ENCODE data around the gene SLC16A9.

SLC16A9 gene

DNA sequence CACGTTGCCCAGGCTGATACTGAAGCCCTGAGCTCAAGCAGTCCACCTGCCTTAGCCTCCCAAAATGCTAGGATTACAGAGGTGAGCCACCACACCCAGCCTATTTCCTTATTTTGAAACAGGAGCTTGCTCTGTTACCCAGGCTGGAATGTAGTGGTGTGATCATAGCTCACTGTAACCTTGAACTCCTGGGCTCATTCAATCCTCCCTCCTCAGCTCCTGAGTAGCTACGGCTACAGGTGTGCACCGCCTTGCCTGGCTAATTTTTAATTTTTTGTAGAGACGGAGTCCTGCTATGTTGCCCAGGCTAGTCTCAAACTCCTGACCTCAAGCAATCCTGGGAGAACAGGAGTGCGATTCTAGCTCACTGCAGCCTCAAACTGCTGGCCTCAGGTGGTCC lies 31.9 kb upstream of the SLC16A9 start:
- H3K9me3 ChIP-seq (ENCODE audit: insufficient read depth, low read length): no peaks in the 10 kb centered on the region
- H3F3A ChIP-seq (ENCODE audit: insufficient read depth): no peaks in the 10 kb centered on the region
- no peak overlapping the region for H3K4me2 ChIP-seq (ENCODE audit: low read depth, low read length, poor library complexity, severe bottlenecking)
- H3K36me3 ChIP-seq (ENCODE audit: low read length): no peaks in the 10 kb centered on the region
- H3K9me2 ChIP-seq (replicated peaks; ENCODE audit: insufficient read depth, low read length): no peaks in the 10 kb centered on the region
- no peak overlapping the region for H3K27ac ChIP-seq (ENCODE audit: low read depth, low read length)
- TF ChIP-seq EZH2phosphoT487 (conservative IDR thresholded peaks at IDR 0.05; ENCODE audit: low read length): no peak
- TF ChIP-seq, protein P1, sequence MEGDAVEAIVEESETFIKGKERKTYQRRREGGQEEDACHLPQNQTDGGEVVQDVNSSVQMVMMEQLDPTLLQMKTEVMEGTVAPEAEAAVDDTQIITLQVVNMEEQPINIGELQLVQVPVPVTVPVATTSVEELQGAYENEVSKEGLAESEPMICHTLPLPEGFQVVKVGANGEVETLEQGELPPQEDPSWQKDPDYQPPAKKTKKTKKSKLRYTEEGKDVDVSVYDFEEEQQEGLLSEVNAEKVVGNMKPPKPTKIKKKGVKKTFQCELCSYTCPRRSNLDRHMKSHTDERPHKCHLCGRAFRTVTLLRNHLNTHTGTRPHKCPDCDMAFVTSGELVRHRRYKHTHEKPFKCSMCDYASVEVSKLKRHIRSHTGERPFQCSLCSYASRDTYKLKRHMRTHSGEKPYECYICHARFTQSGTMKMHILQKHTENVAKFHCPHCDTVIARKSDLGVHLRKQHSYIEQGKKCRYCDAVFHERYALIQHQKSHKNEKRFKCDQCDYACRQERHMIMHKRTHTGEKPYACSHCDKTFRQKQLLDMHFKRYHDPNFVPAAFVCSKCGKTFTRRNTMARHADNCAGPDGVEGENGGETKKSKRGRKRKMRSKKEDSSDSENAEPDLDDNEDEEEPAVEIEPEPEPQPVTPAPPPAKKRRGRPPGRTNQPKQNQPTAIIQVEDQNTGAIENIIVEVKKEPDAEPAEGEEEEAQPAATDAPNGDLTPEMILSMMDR (IDR thresholded peaks at IDR 0.05; ENCODE audit: insufficient read depth, low read length, poor library complexity, severe bottlenecking): no peak
- no peaks in the 10 kb centered on the region for H3K27me3 ChIP-seq (ENCODE audit: low read length)
- no peaks in the 10 kb centered on the region for H4K20me1 ChIP-seq (ENCODE audit: low read depth, low read length)
- H3K9ac ChIP-seq (ENCODE audit: low read length): no peak overlapping the region
- H3K4me3 ChIP-seq (ENCODE audit: insufficient read depth, low read length, poor library complexity, severe bottlenecking): no peak overlapping the region
- H2AFZ ChIP-seq (ENCODE audit: low read depth, low read length, severe bottlenecking): no peak overlapping the region
- no peaks in the 10 kb centered on the region for H3K79me2 ChIP-seq (ENCODE audit: insufficient read depth, low read length)

DNA sequence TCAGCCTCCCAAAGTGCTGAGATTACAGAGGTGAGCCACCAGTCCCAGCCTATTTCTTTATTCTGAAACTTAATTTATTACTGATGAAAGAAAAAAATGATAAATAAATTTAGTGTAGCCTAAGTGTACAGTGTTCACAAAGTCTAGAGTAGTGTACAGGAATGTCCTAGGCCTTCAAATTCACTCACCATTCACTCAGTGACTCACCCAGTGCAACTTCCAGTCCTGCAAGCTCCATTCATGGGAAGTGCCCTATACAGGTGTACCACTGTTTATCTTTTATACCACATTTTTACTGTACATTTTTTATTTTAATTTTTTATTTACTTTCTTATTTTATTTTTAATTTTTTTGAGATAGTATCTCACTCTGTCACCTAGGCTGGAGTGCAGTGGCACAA lies 31.4 kb upstream of the SLC16A9 start:
- Histone ChIP-seq H3K9me3 (ENCODE audit: insufficient read depth, low read length) (no peaks in the 10 kb centered on the region), H3K27me3 (ENCODE audit: low read length) (no peaks in the 10 kb centered on the region), H4K20me1 (ENCODE audit: low read depth, low read length) (no peaks in the 10 kb centered on the region), H3K9me2 (replicated peaks; ENCODE audit: insufficient read depth, low read length) (no peaks in the 10 kb centered on the region), H2AFZ (ENCODE audit: low read depth, low read length, severe bottlenecking) (no peak overlapping the region), H3K4me2 (ENCODE audit: low read depth, low read length, poor library complexity, severe bottlenecking) (no peak overlapping the region), H3K27ac (ENCODE audit: low read depth, low read length) (no peak overlapping the region), H3K79me2 (ENCODE audit: insufficient read depth, low read length) (no peaks in the 10 kb centered on the region), H3F3A (ENCODE audit: insufficient read depth) (no peaks in the 10 kb centered on the region), H3K9ac (ENCODE audit: low read length) (no peak overlapping the region), H3K36me3 (ENCODE audit: low read length) (no peaks in the 10 kb centered on the region), H3K4me3 (ENCODE audit: insufficient read depth, low read length, poor library complexity, severe bottlenecking) (no peak overlapping the region)
- TF ChIP-seq, protein P1 (IDR thresholded peaks at IDR 0.05; ENCODE audit: insufficient read depth, low read length, poor library complexity, severe bottlenecking): no peak
- TF ChIP-seq EZH2phosphoT487 (conservative IDR thresholded peaks at IDR 0.05; ENCODE audit: low read length): no peak

DNA sequence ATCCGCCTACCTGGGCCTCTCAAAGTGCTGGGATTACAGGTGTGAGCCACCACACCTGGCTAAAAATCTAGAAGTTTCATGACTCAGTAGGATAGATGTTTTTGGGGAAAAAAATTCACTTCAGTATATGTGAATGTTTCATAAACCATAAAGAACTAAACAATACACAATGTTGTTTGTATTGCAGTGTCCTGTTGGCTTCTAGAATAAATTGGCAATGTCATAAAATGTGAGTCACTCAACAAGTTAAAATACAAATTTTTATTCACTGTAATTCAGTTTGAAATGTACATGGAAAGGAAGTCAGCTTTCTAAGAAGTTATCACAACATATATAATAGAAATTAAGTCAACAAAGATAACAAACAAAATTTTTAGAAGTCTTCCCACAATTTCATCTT lies 27.1 kb upstream of the SLC16A9 start:
- Histone ChIP-seq H3K4me2 (ENCODE audit: low read depth, low read length, poor library complexity, severe bottlenecking) (no peak overlapping the region), H3K9me3 (ENCODE audit: insufficient read depth, low read length) (no peaks in the 10 kb centered on the region), H3K4me3 (ENCODE audit: insufficient read depth, low read length, poor library complexity, severe bottlenecking) (no peak overlapping the region), H3K9me2 (replicated peaks; ENCODE audit: insufficient read depth, low read length) (no peaks in the 10 kb centered on the region), H3K27me3 (ENCODE audit: low read length) (no peaks in the 10 kb centered on the region), H3F3A (ENCODE audit: insufficient read depth) (no peaks in the 10 kb centered on the region), H3K36me3 (ENCODE audit: low read length) (no peaks in the 10 kb centered on the region), H2AFZ (ENCODE audit: low read depth, low read length, severe bottlenecking) (no peak overlapping the region), H3K27ac (ENCODE audit: low read depth, low read length) (no peak overlapping the region), H4K20me1 (ENCODE audit: low read depth, low read length) (no peaks in the 10 kb centered on the region), H3K79me2 (ENCODE audit: insufficient read depth, low read length) (no peaks in the 10 kb centered on the region), H3K9ac (ENCODE audit: low read length) (no peak overlapping the region)
- no peak for TF ChIP-seq EZH2phosphoT487 (conservative IDR thresholded peaks at IDR 0.05; ENCODE audit: low read length)
- TF ChIP-seq, protein P1 (IDR thresholded peaks at IDR 0.05; ENCODE audit: insufficient read depth, low read length, poor library complexity, severe bottlenecking): no peak

Data from SU-DHL-6 (cell line).